Activated CD8-positive, alpha-beta memory T cell treated with anti-CD3 and anti-CD28 coated beads, Interleukin-2, amount 50 U/mL, for 24 hours (primary cell): ENCODE data around the gene EPN3.

Source experiments
- DNase-seq: peaks from one replicate; pipeline ENCODE4 v3.0.0-alpha.2; 2020; ENCODE audit errors: extremely low read depth

EPN3 gene

GRCh38 chr17:50590946-50591737 is 58.6 kb downstream of the EPN3 start:
- DNase-seq = no peak

DNA sequence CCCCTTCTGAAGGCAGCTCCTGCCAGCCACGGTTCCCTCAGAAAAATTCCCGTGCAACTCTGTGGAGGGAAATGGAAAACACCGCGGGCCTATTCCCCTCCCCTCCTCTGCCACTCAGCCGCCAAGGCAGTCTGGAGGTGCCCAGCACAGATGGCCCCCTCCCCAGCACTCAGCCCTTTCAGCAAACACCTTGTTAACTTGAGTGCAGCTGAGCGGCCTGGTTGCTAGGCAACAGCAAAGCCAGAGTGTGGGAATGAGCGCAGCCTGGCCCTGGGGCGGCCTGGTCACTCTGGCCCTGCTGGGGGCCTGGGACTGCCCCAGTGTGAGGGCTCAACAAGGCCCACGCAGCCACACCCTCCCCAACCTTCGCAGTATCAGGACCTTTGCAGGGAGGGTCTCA is 60.8 kb downstream of the EPN3 start:
- DNase-seq = no peak
